K562 (cell line): ENCODE results near the gene SCN4A. TPM values are rescaled to one million over a fixed set of nuclear protein-coding genes. Genes with fewer than 3 reads are reported as not detected.

Experiments used
- ADNP ChIP-seq: fragments of 200-800 bp; sonication (Bioruptor generic); IDR thresholded peaks from 2 replicates; pipeline ENCODE4 v1.6.1; 2016; ENCODE audit warnings: missing genetic modification characterization, missing compliant biosample characterization
- C11orf30 ChIP-seq: fragments of 450-650 bp; IDR thresholded peaks from 2 replicates; pipeline ENCODE4 v1.6.1; 2016; ENCODE audit warnings: low read depth, mild to moderate bottlenecking
- CBX8 ChIP-seq: fragments of 200-600 bp; sonication (generic); IDR thresholded peaks from 2 replicates; pipeline ENCODE4 v1.6.1; 2012; ENCODE audit warnings: borderline replicate concordance, mixed run types, low read depth, mild to moderate bottlenecking, moderate library complexity, mixed read lengths, low read length, control low read depth, inconsistent platforms; ENCODE audit not compliant: poor library complexity, severe bottlenecking; ENCODE audit errors: extremely low read depth
- E2F4 ChIP-seq: sonication (generic); formaldehyde crosslinking; IDR thresholded peaks from 2 replicates; pipeline ENCODE4 v1.8.0; 2022; ENCODE audit warnings: mild to moderate bottlenecking, low read depth, missing genetic modification reagents
- EP300 ChIP-seq: IDR thresholded peaks from 2 replicates; pipeline ENCODE4 v1.6.1; 2012; ENCODE audit warnings: low read length, improper control_type of control experiment
- HDAC6 ChIP-seq: IDR thresholded peaks from 2 replicates; pipeline ENCODE4 v1.6.1; 2012; ENCODE audit warnings: low read depth, mild to moderate bottlenecking, control low read depth, inconsistent platforms, low read length, moderate library complexity
- HNRNPLL ChIP-seq: fragments of 200-400 bp; formaldehyde crosslinking; IDR thresholded peaks from 2 replicates; pipeline ENCODE4 v1.6.1; 2017; ENCODE audit warnings: low read length, low read depth, mild to moderate bottlenecking; ENCODE audit not compliant: poor library complexity, severe bottlenecking
- MYBL2 ChIP-seq, 2 experiments: fragments of 450-650 bp in 1 of 2; sonication (generic) in 1 of 2; formaldehyde crosslinking in 1 of 2; IDR thresholded peaks; 2 replicates each; pipeline versions ENCODE4 v1.6.1 to v1.8.1; 2017 to 2022; ENCODE audit warnings: borderline replicate concordance in 1 of 2, inconsistent platforms in 1 of 2, low read depth in 1 of 2, mild to moderate bottlenecking in 1 of 2, missing genetic modification reagents in 1 of 2, moderate library complexity in 1 of 2
- SMAD4 ChIP-seq: fragments of 250-450 bp; sonication (Bioruptor Pico); conservative IDR thresholded peaks from 2 replicates; pipeline ENCODE4 v1.8.0; 2021; ENCODE audit warnings: inconsistent platforms, mild to moderate bottlenecking, moderate library complexity
- SREBF2 ChIP-seq: sonication (generic); formaldehyde crosslinking; IDR thresholded peaks from 2 replicates; pipeline ENCODE4 v1.4.0; 2020; ENCODE audit warnings: mild to moderate bottlenecking, missing genetic modification reagents
- SRSF3 ChIP-seq: fragments of 200-400 bp; formaldehyde crosslinking; IDR thresholded peaks from 2 replicates; pipeline ENCODE4 v1.6.1; 2016; ENCODE audit warnings: mild to moderate bottlenecking, low read length, moderate library complexity; ENCODE audit not compliant: insufficient read depth
- TCF3 ChIP-seq: sonication (generic); formaldehyde crosslinking; IDR thresholded peaks from 2 replicates; pipeline ENCODE4 v1.4.0; 2020; ENCODE audit warnings: mild to moderate bottlenecking, missing genetic modification reagents
- TSC22D4 ChIP-seq: fragments of 450-650 bp; IDR thresholded peaks from 2 replicates; pipeline ENCODE4 v1.6.1; 2016; ENCODE audit warnings: missing genetic modification characterization, missing biosample characterization, control low read depth
- ZBTB12 ChIP-seq: fragments of 250-450 bp; sonication (Bioruptor Pico); IDR thresholded peaks from 2 replicates; pipeline ENCODE4 v1.4.0; 2020
- ZBTB8A ChIP-seq: fragments of 450-650 bp; IDR thresholded peaks from 2 replicates; pipeline ENCODE4 v1.6.1; 2018; ENCODE audit warnings: mild to moderate bottlenecking, moderate library complexity; ENCODE audit not compliant: partially characterized antibody
- ZNF175 ChIP-seq: fragments of 200-800 bp; sonication (Bioruptor generic); IDR thresholded peaks from 2 replicates; pipeline ENCODE4 v1.6.1; 2016; ENCODE audit warnings: low read depth, mild to moderate bottlenecking, missing genetic modification characterization, missing compliant biosample characterization
- polyA plus RNA-seq, 8 experiments: library from polyadenylated mRNA; depleted of rRNA in 4 of 8; stranded (reverse) in 5 of 8; unstranded in 3 of 8; fragments of >200 nt; fragmentation: Nextera tagmentation in 2 of 8; fragmentation: Illumina TruSeq in 1 of 8; extraction: Ambion mirVana in 2 of 8; extraction: Trizol in 1 of 8; gene quantifications; 2 replicates each; pipeline versions ENCODE4 v1.2.1 to v1.2.3, GENCODE V29; 2011 to 2014; ENCODE audit warnings: inconsistent platforms in 1 of 8, missing spikeins in 1 of 8
- total RNA-seq, 7 experiments: library from RNA; depleted of rRNA in 6 of 7; stranded (reverse); fragments of >200 nt in 6 of 7; fragmentation: Illumina TruSeq in 2 of 7; extraction: Trizol in 2 of 7; gene quantifications; 2 replicates each; pipeline versions ENCODE4 v1.2.1 to v1.2.3, GENCODE V29; 2011 to 2021; ENCODE audit warnings: low replicate concordance in 1 of 7
- TF ChIP-seq, protein P1 (sequence below): IDR thresholded peaks from 2 replicates; pipeline ENCODE4 v1.6.1; 2012; ENCODE audit warnings: low read depth, low read length, improper control_type of control experiment, borderline replicate concordance
- TF ChIP-seq, protein P2 (sequence below): fragments of 250-450 bp; sonication (Bioruptor Pico); IDR thresholded peaks from 2 replicates; pipeline ENCODE4 v1.8.0; 2021; ENCODE audit warnings: moderate library complexity, mild to moderate bottlenecking, inconsistent platforms
- TF ChIP-seq, protein P3 (sequence below): IDR thresholded peaks from 3 replicates; pipeline ENCODE4 v1.6.1; 2011; ENCODE audit warnings: borderline replicate concordance, mild to moderate bottlenecking, moderate library complexity; ENCODE audit not compliant: insufficient read length; ENCODE audit errors: extremely low read depth

The SCN4A gene
- total and polyA plus RNA-seq, 9 of the 15 experiments (the other 6 are each of a cell fraction or from before 2014, with no cell fraction given): 0.29 to 2.6 (median 1.4) TPM

DNA sequence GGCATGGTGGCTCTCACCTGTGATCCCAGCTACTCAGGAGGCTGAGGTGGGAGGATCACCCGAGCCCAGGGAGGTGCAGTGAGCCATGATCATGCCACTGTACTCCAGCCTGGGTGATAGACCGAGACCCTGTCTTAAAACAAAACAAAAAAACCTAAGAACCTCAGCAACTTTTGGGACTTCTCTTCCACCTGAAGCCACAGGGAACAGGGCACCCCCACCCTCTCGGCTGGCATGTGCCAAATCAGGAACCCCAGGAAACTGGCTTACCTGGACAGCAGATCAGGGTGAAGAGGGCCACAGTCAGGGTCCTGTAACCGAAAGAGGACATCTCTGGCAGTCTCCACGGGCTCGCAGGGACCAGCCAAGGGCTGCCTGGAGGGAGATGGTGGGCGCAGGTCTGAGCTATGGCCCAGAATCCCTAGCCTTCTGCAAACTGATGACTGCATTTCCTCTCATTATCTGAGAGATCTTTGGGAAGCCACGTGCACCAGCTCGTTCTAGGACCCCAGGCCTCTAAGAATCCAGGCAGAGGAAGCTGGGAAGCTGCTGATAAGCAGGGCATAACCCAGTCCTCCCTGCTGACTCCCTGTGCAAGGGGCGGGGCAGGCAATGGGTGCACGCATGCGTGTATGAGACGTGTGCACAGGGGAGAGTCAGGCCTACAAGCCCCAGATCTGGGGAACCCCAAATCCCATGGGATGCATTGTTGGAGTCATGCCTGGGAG, 33.8 kb upstream of the SCN4A start (continued):
- TF ChIP-seq, protein P1, sequence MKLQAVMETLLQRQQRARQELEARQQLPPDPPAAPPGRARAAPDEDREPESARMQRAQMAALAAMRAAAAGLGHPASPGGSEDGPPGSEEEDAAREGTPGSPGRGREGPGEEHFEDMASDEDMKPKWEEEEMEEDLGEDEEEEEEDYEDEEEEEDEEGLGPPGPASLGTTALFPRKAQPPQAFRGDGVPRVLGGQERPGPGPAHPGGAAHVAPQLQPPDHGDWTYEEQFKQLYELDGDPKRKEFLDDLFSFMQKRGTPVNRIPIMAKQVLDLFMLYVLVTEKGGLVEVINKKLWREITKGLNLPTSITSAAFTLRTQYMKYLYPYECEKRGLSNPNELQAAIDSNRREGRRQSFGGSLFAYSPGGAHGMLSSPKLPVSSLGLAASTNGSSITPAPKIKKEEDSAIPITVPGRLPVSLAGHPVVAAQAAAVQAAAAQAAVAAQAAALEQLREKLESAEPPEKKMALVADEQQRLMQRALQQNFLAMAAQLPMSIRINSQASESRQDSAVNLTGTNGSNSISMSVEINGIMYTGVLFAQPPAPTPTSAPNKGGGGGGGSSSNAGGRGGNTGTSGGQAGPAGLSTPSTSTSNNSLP: no peak
- TF ChIP-seq, protein P2, sequence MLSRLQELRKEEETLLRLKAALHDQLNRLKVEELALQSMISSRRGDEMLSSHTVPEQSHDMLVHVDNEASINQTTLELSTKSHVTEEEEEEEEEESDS (CRISPR knock-in tag): no peak
- TF ChIP-seq ZNF175 (CRISPR knock-in tag): peak; percentile 51; the same call in 1 of the 2 replicates
- TF ChIP-seq E2F4 (CRISPR knock-in tag): no peak
- TF ChIP-seq TCF3: peak; percentile 94
- 0 out of 2 replicates have a peak, but pooled peaks have one; percentile 57 for TF ChIP-seq SMAD4 (CRISPR knock-in tag)
- TF ChIP-seq MYBL2 (IDR thresholded peaks at IDR 0.05; ENCODE audit: low read depth): no peak
- TF ChIP-seq MYBL2 (CRISPR knock-in tag; IDR thresholded peaks at IDR 0.05; ENCODE audit: borderline replicate concordance): no peak
- no peak for TF ChIP-seq ZBTB12 (CRISPR knock-in tag)
- TF ChIP-seq SREBF2: no peak
- no peak for TF ChIP-seq HNRNPLL
- no peak for TF ChIP-seq SRSF3
- no peak for TF ChIP-seq CBX8
- TF ChIP-seq ZBTB8A: no peak
- TF ChIP-seq HDAC6: no peak
- peak; percentile 89 for TF ChIP-seq EP300
- TF ChIP-seq, protein P3, sequence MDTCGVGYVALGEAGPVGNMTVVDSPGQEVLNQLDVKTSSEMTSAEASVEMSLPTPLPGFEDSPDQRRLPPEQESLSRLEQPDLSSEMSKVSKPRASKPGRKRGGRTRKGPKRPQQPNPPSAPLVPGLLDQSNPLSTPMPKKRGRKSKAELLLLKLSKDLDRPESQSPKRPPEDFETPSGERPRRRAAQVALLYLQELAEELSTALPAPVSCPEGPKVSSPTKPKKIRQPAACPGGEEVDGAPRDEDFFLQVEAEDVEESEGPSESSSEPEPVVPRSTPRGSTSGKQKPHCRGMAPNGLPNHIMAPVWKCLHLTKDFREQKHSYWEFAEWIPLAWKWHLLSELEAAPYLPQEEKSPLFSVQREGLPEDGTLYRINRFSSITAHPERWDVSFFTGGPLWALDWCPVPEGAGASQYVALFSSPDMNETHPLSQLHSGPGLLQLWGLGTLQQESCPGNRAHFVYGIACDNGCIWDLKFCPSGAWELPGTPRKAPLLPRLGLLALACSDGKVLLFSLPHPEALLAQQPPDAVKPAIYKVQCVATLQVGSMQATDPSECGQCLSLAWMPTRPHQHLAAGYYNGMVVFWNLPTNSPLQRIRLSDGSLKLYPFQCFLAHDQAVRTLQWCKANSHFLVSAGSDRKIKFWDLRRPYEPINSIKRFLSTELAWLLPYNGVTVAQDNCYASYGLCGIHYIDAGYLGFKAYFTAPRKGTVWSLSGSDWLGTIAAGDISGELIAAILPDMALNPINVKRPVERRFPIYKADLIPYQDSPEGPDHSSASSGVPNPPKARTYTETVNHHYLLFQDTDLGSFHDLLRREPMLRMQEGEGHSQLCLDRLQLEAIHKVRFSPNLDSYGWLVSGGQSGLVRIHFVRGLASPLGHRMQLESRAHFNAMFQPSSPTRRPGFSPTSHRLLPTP: no peak
- peak; percentile 25; the same call in 1 of the 2 replicates for TF ChIP-seq C11orf30
- peak; percentile 74; the same call in 1 of the 2 replicates for TF ChIP-seq ADNP (tag)
- TF ChIP-seq TSC22D4 (tag): no peak
